Fibroblast of lung (primary cell): Measurements from ENCODE around the gene SYCE3. TPM values are rescaled to one million over a fixed set of nuclear protein-coding genes. Genes with fewer than 3 reads are reported as not detected.

Experiments
- DNase-seq, 2 donors: peaks; one replicate each; pipeline versions ENCODE4 v3.0.0 to v3.0.0-alpha.2; 2010; ENCODE audit warnings: low read depth in 2 of 2
- H2AFZ ChIP-seq: 2 replicates; pipeline ENCODE4 v1.5.1; 2012; ENCODE audit warnings: low read length, control low read depth, inconsistent platforms
- H3K27ac ChIP-seq: 2 replicates; pipeline ENCODE4 v1.5.1; 2011; ENCODE audit warnings: low read length, control low read depth; ENCODE audit not compliant: insufficient read depth
- H3K27me3 ChIP-seq: 2 replicates; pipeline ENCODE4 v1.5.1; 2011; ENCODE audit warnings: mild to moderate bottlenecking, low read length; ENCODE audit not compliant: control insufficient read depth, insufficient read depth
- H3K36me3 ChIP-seq: 2 replicates; pipeline ENCODE4 v1.5.1; 2011; ENCODE audit warnings: low read length; ENCODE audit not compliant: control insufficient read depth, insufficient read depth
- H3K4me1 ChIP-seq: 2 replicates; pipeline ENCODE4 v1.5.1; 2011; ENCODE audit warnings: low read length; ENCODE audit not compliant: control insufficient read depth, insufficient read depth; ENCODE audit errors: extremely low read depth
- H3K4me2 ChIP-seq: 2 replicates; pipeline ENCODE4 v1.5.1; 2011; ENCODE audit warnings: low read length, control low read depth; ENCODE audit not compliant: insufficient read depth; ENCODE audit errors: extremely low read depth
- H3K4me3 ChIP-seq, 4 experiments: fragments of 200-600 bp in 1 of 4; sonication (generic) in 1 of 4; replicated peaks in 1 of 4; 2 replicates each; pipeline ENCODE4 v1.5.1; 2011 to 2016; ENCODE audit warnings: low read length in 4 of 4, low read depth in 3 of 4, mild to moderate bottlenecking in 3 of 4, control low read depth in 2 of 4, inconsistent platforms in 1 of 4, mixed read lengths in 1 of 4; ENCODE audit not compliant: insufficient read depth in 1 of 4; ENCODE audit errors: control extremely low read depth in 1 of 4
- H3K79me2 ChIP-seq: 2 replicates; pipeline ENCODE4 v1.5.1; 2012; ENCODE audit warnings: mild to moderate bottlenecking, low read length, inconsistent platforms; ENCODE audit not compliant: control insufficient read depth, insufficient read depth
- H3K9ac ChIP-seq: 2 replicates; pipeline ENCODE4 v1.5.1; 2011; ENCODE audit warnings: mild to moderate bottlenecking, low read length, control low read depth; ENCODE audit not compliant: insufficient read depth
- H3K9me3 ChIP-seq: 2 replicates; pipeline ENCODE4 v1.5.1; 2012; ENCODE audit warnings: low read depth, low read length; ENCODE audit not compliant: control insufficient read depth, insufficient read depth
- H4K20me1 ChIP-seq: 2 replicates; pipeline ENCODE4 v1.5.1; 2011; ENCODE audit warnings: low read length; ENCODE audit not compliant: control insufficient read depth, insufficient read depth; ENCODE audit errors: extremely low read depth
- EZH2 ChIP-seq: IDR thresholded peaks from 2 replicates; pipeline ENCODE4 v1.5.1; 2012; ENCODE audit warnings: low read length, control low read depth, mild to moderate bottlenecking; ENCODE audit errors: missing control alignments
- polyA plus RNA-seq, 2 donors: library from polyadenylated mRNA; depleted of rRNA in 1 of 2; stranded (reverse) in 1 of 2; unstranded in 1 of 2; fragments of >200 nt; gene quantifications; 2 replicates each; pipeline ENCODE4 v1.2.1, GENCODE V29; 2011 to 2012; ENCODE audit warnings: missing spikeins in 1 of 2
- total RNA-seq: library from RNA; depleted of rRNA; stranded (reverse); fragments of >200 nt; gene quantifications from 2 replicates; pipeline ENCODE4 v1.2.1, GENCODE V29; 2014
- TF ChIP-seq, protein P1 (sequence below), 2 donors: IDR thresholded peaks in 1 of 2; conservative IDR thresholded peaks in 1 of 2; 1 replicate in 1 of 2; 2 replicates in 1 of 2; pipeline ENCODE4 v1.5.1; 2011 to 2012; ENCODE audit warnings: low read length in 2 of 2, control low read depth in 1 of 2, inconsistent platforms in 1 of 2, low read depth in 1 of 2, mild to moderate bottlenecking in 1 of 2

Gene SYCE3
- total and polyA plus RNA-seq, 2 donors (not counting 1 experiment from before 2014, with no cell fraction given) = 0.33 TPM; not detected in 1

DNA sequence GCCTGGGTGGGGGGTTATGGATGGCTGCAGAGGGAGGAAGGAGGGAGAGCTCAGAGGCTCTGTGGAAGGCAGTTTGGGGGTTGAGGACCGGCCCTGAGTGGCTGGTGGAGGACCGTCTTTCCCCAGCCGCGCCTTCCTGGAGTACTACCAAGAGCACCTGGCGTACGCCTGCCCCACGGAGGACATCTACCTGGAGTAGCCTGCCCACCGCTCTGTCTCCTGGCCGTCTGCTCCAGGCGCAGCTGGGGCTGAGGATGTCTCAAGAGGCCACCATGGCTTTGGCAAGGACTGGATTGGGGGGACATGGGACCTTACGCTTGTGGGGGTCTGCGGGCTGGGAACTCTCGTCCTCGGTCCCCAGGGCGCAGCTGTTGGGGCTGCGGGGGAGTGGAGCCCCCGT is 47.9 kb upstream of the SYCE3 start:
- no peaks in the 10 kb centered on the region for H3K36me3 ChIP-seq
- H4K20me1 ChIP-seq = no peaks in the 10 kb centered on the region
- DNase-seq = no peak
- H3K27me3 ChIP-seq = no peaks in the 10 kb centered on the region
- no peak overlapping the region for H3K4me2 ChIP-seq
- TF ChIP-seq EZH2 = no peak
- TF ChIP-seq, protein P1, sequence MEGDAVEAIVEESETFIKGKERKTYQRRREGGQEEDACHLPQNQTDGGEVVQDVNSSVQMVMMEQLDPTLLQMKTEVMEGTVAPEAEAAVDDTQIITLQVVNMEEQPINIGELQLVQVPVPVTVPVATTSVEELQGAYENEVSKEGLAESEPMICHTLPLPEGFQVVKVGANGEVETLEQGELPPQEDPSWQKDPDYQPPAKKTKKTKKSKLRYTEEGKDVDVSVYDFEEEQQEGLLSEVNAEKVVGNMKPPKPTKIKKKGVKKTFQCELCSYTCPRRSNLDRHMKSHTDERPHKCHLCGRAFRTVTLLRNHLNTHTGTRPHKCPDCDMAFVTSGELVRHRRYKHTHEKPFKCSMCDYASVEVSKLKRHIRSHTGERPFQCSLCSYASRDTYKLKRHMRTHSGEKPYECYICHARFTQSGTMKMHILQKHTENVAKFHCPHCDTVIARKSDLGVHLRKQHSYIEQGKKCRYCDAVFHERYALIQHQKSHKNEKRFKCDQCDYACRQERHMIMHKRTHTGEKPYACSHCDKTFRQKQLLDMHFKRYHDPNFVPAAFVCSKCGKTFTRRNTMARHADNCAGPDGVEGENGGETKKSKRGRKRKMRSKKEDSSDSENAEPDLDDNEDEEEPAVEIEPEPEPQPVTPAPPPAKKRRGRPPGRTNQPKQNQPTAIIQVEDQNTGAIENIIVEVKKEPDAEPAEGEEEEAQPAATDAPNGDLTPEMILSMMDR (conservative IDR thresholded peaks at IDR 0.05 in 1 of 2, IDR thresholded peaks at IDR 0.05 in 1 of 2; ENCODE audit: low read depth in 1 of 2, low read length in 2 of 2) = no peak
- no peak overlapping the region for H2AFZ ChIP-seq
- no peaks in the 10 kb centered on the region for H3K4me1 ChIP-seq
- H3K79me2 ChIP-seq = no peaks in the 10 kb centered on the region
- H3K9ac ChIP-seq = no peak overlapping the region
- H3K9me3 ChIP-seq = no peaks in the 10 kb centered on the region
- no peak overlapping the region for H3K27ac ChIP-seq
- no peak overlapping the region for H3K4me3 ChIP-seq

DNA sequence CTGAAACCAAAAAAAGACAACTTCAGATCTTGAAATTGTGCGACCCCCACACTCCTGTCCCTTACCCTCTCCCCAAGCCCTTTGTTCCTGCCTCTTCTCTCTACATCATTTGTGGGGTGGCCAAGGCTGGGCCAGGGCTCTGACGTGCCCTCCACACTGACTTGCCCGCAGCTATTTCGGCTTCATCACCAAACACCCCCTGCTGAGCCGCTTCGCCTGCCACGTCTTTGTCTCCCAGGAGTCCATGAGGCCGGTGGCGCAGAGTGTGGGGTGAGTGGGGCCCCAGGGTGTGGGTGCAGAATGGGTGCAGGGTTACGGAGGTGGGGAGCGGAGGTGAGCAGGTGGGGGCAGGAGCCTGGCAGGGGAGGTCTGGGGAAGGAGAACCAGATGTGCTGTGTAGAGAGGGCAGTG is 47.3 kb upstream of the SYCE3 start:
- Histone ChIP-seq H2AFZ (no peak overlapping the region), H4K20me1 (no peaks in the 10 kb centered on the region), H3K4me2 (no peak overlapping the region), H3K79me2 (no peaks in the 10 kb centered on the region), H3K9me3 (no peaks in the 10 kb centered on the region), H3K36me3 (no peaks in the 10 kb centered on the region), H3K4me1 (no peaks in the 10 kb centered on the region), H3K27ac (no peak overlapping the region), H3K9ac (no peak overlapping the region), H3K4me3 (no peak overlapping the region), H3K27me3 (no peaks in the 10 kb centered on the region)
- no peak for DNase-seq
- TF ChIP-seq EZH2 = no peak
- TF ChIP-seq, protein P1 (conservative IDR thresholded peaks at IDR 0.05 in 1 of 2, IDR thresholded peaks at IDR 0.05 in 1 of 2; ENCODE audit: low read depth in 1 of 2, low read length in 2 of 2) = no peak

DNA sequence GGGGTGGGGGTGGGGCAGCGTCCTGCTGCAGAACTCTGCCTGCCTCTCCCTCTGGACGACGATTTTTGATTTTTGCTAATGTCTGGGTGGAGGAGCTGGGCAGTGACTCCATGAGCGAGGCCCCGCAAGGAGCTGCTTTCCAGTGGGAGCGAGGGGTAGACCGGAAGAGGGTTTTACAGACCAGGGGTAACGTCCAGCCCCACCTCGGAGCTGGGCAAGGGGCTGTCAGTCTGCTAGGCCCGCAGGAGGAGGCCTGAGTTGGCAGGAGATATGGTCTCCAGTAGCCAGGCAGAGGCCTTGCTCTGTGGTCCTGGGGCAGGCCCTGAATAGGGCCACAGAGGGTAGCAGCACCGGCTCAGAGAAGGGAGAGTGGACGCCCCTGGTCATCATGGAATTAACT is 46.9 kb upstream of the SYCE3 start:
- DNase-seq = no peak
- no peak overlapping the region for H3K4me3 ChIP-seq
- no peaks in the 10 kb centered on the region for H4K20me1 ChIP-seq
- H3K9me3 ChIP-seq = no peaks in the 10 kb centered on the region
- no peaks in the 10 kb centered on the region for H3K79me2 ChIP-seq
- H3K27ac ChIP-seq = no peak overlapping the region
- no peaks in the 10 kb centered on the region for H3K36me3 ChIP-seq
- H3K27me3 ChIP-seq = no peaks in the 10 kb centered on the region
- no peaks in the 10 kb centered on the region for H3K4me1 ChIP-seq
- TF ChIP-seq EZH2 = no peak
- TF ChIP-seq, protein P1 (conservative IDR thresholded peaks at IDR 0.05 in 1 of 2, IDR thresholded peaks at IDR 0.05 in 1 of 2; ENCODE audit: low read depth in 1 of 2, low read length in 2 of 2) = no peak
- H3K9ac ChIP-seq = no peak overlapping the region
- H3K4me2 ChIP-seq = no peak overlapping the region
- no peak overlapping the region for H2AFZ ChIP-seq
